ENCODE results near the gene POMT2. TPM values are rescaled to one million over a fixed set of nuclear protein-coding genes. Genes with fewer than 3 reads are reported as not detected.

POMT2 gene
- total RNA-seq, 4 donors from 2014 or later = 12.0 to 77.4 (median 24.9) TPM

GRCh38 chr14:77230914-77231313 is 89.8 kb downstream of the POMT2 start:
- no peaks in the 10 kb centered on the region for H3K4me1 ChIP-seq
- DNase-seq = no peak
- in situ Hi-C loops (cut with MboI; ENCODE audit: low pct_ligation_motif_present in 1 of 4, low pct_unique_long_range_greater_than_20kb in 1 of 4, low sequenced_read_pairs in 3 of 4) = no loop called here
- TF ChIP-seq POLR2AphosphoS5 (IDR thresholded peaks at IDR 0.05) (no peak), EP300 (IDR thresholded peaks at IDR 0.05; ENCODE audit: low read depth) (no peak), CTCF (IDR thresholded peaks at IDR 0.05) (no peak), POLR2A (IDR thresholded peaks at IDR 0.05) (no peak)
- H3K27ac ChIP-seq = no peak overlapping the region
- H3K36me3 ChIP-seq = no peaks in the 10 kb centered on the region
- no peaks in the 10 kb centered on the region for H3K27me3 ChIP-seq
- intact Hi-C loops (cut with DNase I; ENCODE audit: low total_unique reads) = no loop called here
- no peaks in the 10 kb centered on the region for H3K9me3 ChIP-seq
- 89 to 100% methylated on average over 2 of the region's 2 CpGs for WGBS, 2 donors (ENCODE audit: low coverage in 1 of 2)
- H3K4me3 ChIP-seq = no peak overlapping the region

- WGBS, 2 donors (ENCODE audit: low coverage in 1 of 2) = 54 to 64% methylated on average over 6 of the region's 6 CpGs
- H3K9me3 ChIP-seq = no peaks in the 10 kb centered on the region
- H3K27me3 ChIP-seq = no peaks in the 10 kb centered on the region
- no peak for TF ChIP-seq POLR2A (IDR thresholded peaks at IDR 0.05)
- TF ChIP-seq POLR2AphosphoS5 (IDR thresholded peaks at IDR 0.05) = no peak
- intact Hi-C loops (cut with DNase I; ENCODE audit: low total_unique reads) (no loop called here), in situ Hi-C loops (cut with MboI; ENCODE audit: low pct_ligation_motif_present in 1 of 4, low pct_unique_long_range_greater_than_20kb in 1 of 4, low sequenced_read_pairs in 3 of 4) (no loop called here)
- no peaks in the 10 kb centered on the region for H3K36me3 ChIP-seq
- no peak overlapping the region for H3K4me3 ChIP-seq
- H3K27ac ChIP-seq = no peak overlapping the region
- H3K4me1 ChIP-seq = no peaks in the 10 kb centered on the region
- no peak for DNase-seq
These were observed 92.6 kb downstream of the POMT2 start for GRCh38 chr14:77228056-77228455.

- in situ Hi-C loops (cut with MboI; ENCODE audit: low pct_ligation_motif_present in 1 of 4, low pct_unique_long_range_greater_than_20kb in 1 of 4, low sequenced_read_pairs in 3 of 4) = no loop called here
- WGBS, 2 donors (ENCODE audit: low coverage in 1 of 2) = 84% methylated on average over 5 to 14 of the region's 14 CpGs
These were observed 94.7 kb downstream of the POMT2 start for GRCh38 chr14:77225892-77226557.

GRCh38 chr14:77225254-77225653 is 95.4 kb downstream of the POMT2 start:
- Histone ChIP-seq H3K36me3 (no peaks in the 10 kb centered on the region), H3K9me3 (no peaks in the 10 kb centered on the region), H3K27me3 (no peaks in the 10 kb centered on the region), H3K27ac (no peak overlapping the region), H3K4me1 (no peaks in the 10 kb centered on the region), H3K4me3 (no peak overlapping the region)
- DNase-seq = no peak
- in situ Hi-C loops (cut with MboI; ENCODE audit: low pct_ligation_motif_present in 1 of 4, low pct_unique_long_range_greater_than_20kb in 1 of 4, low sequenced_read_pairs in 3 of 4) (no loop called here), intact Hi-C loops (cut with DNase I; ENCODE audit: low total_unique reads) (no loop called here)
- no peak for TF ChIP-seq POLR2AphosphoS5 (IDR thresholded peaks at IDR 0.05)
- no peak for TF ChIP-seq CTCF (IDR thresholded peaks at IDR 0.05)
- TF ChIP-seq POLR2A (IDR thresholded peaks at IDR 0.05) = no peak
- no peak for TF ChIP-seq EP300 (IDR thresholded peaks at IDR 0.05; ENCODE audit: low read depth)
- 78% methylated on average over 12 of the region's 12 CpGs; no CpG with 5 or more reads in 1 of the 2 donors for WGBS, 2 donors (ENCODE audit: low coverage in 1 of 2)

More at GRCh38 chr14:77225892-77226557, 94.7 kb downstream of the POMT2 start:
- no peaks in the 10 kb centered on the region for H3K9me3 ChIP-seq
- H3K36me3 ChIP-seq = no peaks in the 10 kb centered on the region
- intact Hi-C loops (cut with DNase I; ENCODE audit: low total_unique reads) = no loop called here
- H3K4me1 ChIP-seq = no peaks in the 10 kb centered on the region
- no peak for TF ChIP-seq CTCF (IDR thresholded peaks at IDR 0.05)
- no peak for TF ChIP-seq POLR2AphosphoS5 (IDR thresholded peaks at IDR 0.05)
- no peak for TF ChIP-seq POLR2A (IDR thresholded peaks at IDR 0.05)
- no peak for TF ChIP-seq EP300 (IDR thresholded peaks at IDR 0.05; ENCODE audit: low read depth)
- DNase-seq = no peak
- H3K27ac ChIP-seq = no peak overlapping the region
- no peaks in the 10 kb centered on the region for H3K27me3 ChIP-seq
- H3K4me3 ChIP-seq = no peak overlapping the region

Small RNAs within 50 kb of the gene (small RNA-seq; reads per million reads assigned to genes)
- gene MIR1260A = 0 reads per million in 4 donors

Other genes starting within 250 kb of the POMT2 start
- gene CIPC, start 222.6 kb downstream of the POMT2 start, total RNA-seq = 10 to 100 TPM; 30.8 to 97.1 (median 67.8) TPM
- gene ZDHHC22, start 179.1 kb downstream of the POMT2 start, total RNA-seq = under 1 TPM in 1 of 4 donors, not detected in 3; 0.14 TPM
- 10 to 100 TPM; 20.1 to 60.2 (median 33.9) TPM for gene TMEM63C, start 139.1 kb downstream of the POMT2 start, total RNA-seq
- gene NGB, start 49.7 kb downstream of the POMT2 start, total RNA-seq = 1 to 10 TPM in 1 of 4 donors, under 1 TPM in 1, not detected in 2; 0.64 to 1.4 TPM
- 10 to 100 TPM in 3 of 4 donors, 1 to 10 TPM in 1; 1.5 to 40.7 (median 19.7) TPM for gene GSTZ1, start 153 bp upstream of the POMT2 start, total RNA-seq
- 1 to 10 TPM; 4.9 to 9.2 (median 6.2) TPM for gene TMED8, start 56.2 kb upstream of the POMT2 start, total RNA-seq
- under 1 TPM in 2 of 4 donors, not detected in 2; 0.16 to 0.41 TPM for gene SAMD15, start 56.5 kb upstream of the POMT2 start, total RNA-seq
- gene NOXRED1, start 102.6 kb upstream of the POMT2 start, total RNA-seq = 1 to 10 TPM in 3 of 4 donors, under 1 TPM in 1; 0.68 to 2.2 (median 1.4) TPM
- gene VIPAS39, start 136.7 kb upstream of the POMT2 start, total RNA-seq = 10 to 100 TPM in 3 of 4 donors, 1 to 10 TPM in 1; 8.0 to 21.6 (median 18.0) TPM
- gene AHSA1, start 137.2 kb upstream of the POMT2 start, total RNA-seq = 100 to 1,000 TPM in 1 of 4 donors, 10 to 100 TPM in 3; 66.6 to 101 (median 87.5) TPM
- under 1 TPM in 1 of 4 donors, not detected in 3; 0.27 TPM for gene ISM2, start 177.9 kb upstream of the POMT2 start, total RNA-seq